Activated CD4-positive, alpha-beta T cell treated with anti-CD3 and anti-CD28 coated beads, Interleukin-2, amount 10 ng/mL, durations not matched to agents 7 days and 5 days (primary cell): Measurements from ENCODE around the gene ARNT2. TPM values are rescaled to one million over a fixed set of nuclear protein-coding genes. Genes with fewer than 3 reads are reported as not detected.

Experiments used
- CTCF ChIA-PET: fragments of 350-600 bp; sonication (Branson Sonifier 250); formaldehyde crosslinking; loops from one replicate; lab custom pipeline; 2021; ENCODE audit warnings: antibody characterized with exemption; lab: Charles Lee
- POLR2A ChIA-PET: fragments of 350-600 bp; sonication (Branson Sonifier 250); formaldehyde crosslinking; loops from one replicate; lab custom pipeline; 2021; ENCODE audit warnings: antibody characterized with exemption; lab: Charles Lee
- DNase-seq: peaks from one replicate; pipeline ENCODE4 v3.0.0-alpha.2; 2020
- H3K27ac Mint-ChIP-seq: one replicate; pipeline ENCODE4 v1.8.0; 2021; ENCODE audit warnings: mild to moderate bottlenecking, moderate library complexity, mixed read lengths
- H3K27me3 Mint-ChIP-seq: one replicate; pipeline ENCODE4 v1.8.0; 2021; ENCODE audit warnings: mixed read lengths
- H3K36me3 Mint-ChIP-seq: one replicate; pipeline ENCODE4 v1.8.0; 2021; ENCODE audit warnings: low read depth, mixed read lengths
- H3K4me1 Mint-ChIP-seq: one replicate; pipeline ENCODE4 v1.8.0; 2021; ENCODE audit warnings: mixed read lengths
- H3K4me3 Mint-ChIP-seq: one replicate; pipeline ENCODE4 v1.8.0; 2021; ENCODE audit warnings: mild to moderate bottlenecking, moderate library complexity, mixed read lengths
- H3K9me3 Mint-ChIP-seq: one replicate; pipeline ENCODE4 v1.8.0; 2021; ENCODE audit warnings: mixed read lengths
- total RNA-seq, 2 experiments: library from RNA; stranded (reverse); gene quantifications; one replicate each; pipeline ENCODE4 v1.2.3, GENCODE V29; 2021

ARNT2 gene
- total RNA-seq, 2 experiments from 2014 or later, result not detected

DNA sequence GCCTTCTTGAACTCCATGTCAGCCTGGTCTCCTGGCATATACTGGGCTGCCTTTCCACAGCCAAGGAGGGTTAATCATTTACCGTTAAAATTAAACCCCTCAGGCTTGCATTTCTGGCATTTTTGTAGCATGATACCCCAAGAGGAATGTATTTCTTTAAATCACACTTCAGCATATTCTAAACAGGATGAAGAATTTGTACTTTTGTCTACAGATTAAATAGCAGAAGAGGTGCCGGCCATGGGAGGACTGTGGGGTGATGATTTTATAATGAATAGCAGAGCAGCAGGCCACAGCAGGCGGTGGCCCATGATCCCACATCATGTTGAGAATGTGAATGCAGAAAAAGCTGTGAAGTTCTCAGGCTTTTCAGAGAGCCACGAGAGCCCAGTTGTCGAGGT is 90.2 kb downstream of the ARNT2 start:
- no peak for DNase-seq
- POLR2A ChIA-PET, result no interaction called here
- Mint-ChIP-seq H3K4me1 (no peaks in the 10 kb centered on the region), H3K36me3 (no peaks in the 10 kb centered on the region), H3K27me3 (no peaks in the 10 kb centered on the region), H3K4me3 (no peak overlapping the region), H3K9me3 (no peaks in the 10 kb centered on the region), H3K27ac (no peak overlapping the region)
- CTCF ChIA-PET, result no interaction called here

DNA sequence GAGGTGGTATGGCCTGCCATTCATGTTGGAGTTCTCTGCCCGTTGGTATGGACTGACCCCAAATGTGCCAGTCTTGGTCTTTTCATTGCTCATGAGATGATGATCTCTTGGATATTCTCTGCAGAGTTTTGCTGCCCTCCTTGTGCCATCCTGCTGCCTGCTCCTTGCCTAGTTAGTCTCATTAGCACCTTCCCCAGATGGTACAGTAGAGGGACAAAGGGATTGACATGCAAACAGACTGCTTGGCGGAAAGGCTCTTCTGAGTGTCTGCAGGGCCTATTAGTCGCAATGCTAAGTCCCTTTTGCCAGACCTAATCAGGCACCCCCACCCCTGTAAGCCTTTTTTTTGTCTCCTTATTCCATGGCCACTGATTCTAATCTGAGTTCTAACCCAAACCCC is 90.6 kb downstream of the ARNT2 start:
- POLR2A ChIA-PET, result no interaction called here
- no peak overlapping the region for H3K27ac Mint-ChIP-seq
- CTCF ChIA-PET, result no interaction called here
- no peaks in the 10 kb centered on the region for H3K4me1 Mint-ChIP-seq
- H3K9me3 Mint-ChIP-seq, result no peaks in the 10 kb centered on the region
- H3K36me3 Mint-ChIP-seq, result no peaks in the 10 kb centered on the region
- no peaks in the 10 kb centered on the region for H3K27me3 Mint-ChIP-seq
- no peak overlapping the region for H3K4me3 Mint-ChIP-seq
- DNase-seq, result no peak

- H3K4me3 Mint-ChIP-seq, result no peak overlapping the region
- no peaks in the 10 kb centered on the region for H3K27me3 Mint-ChIP-seq
- H3K36me3 Mint-ChIP-seq, result no peaks in the 10 kb centered on the region
- POLR2A ChIA-PET, result no interaction called here
- no peaks in the 10 kb centered on the region for H3K9me3 Mint-ChIP-seq
- H3K27ac Mint-ChIP-seq, result no peak overlapping the region
- DNase-seq, result no peak
- no peaks in the 10 kb centered on the region for H3K4me1 Mint-ChIP-seq
- CTCF ChIA-PET, result interaction anchor here (0.6 to 1.3 kb wide), 2 partner anchors 11 to 155 kb away, joined by 3 to 4 read pairs; no protein-coding TSS in a partner anchor
These were observed 91.3 kb downstream of the ARNT2 start for GRCh38 chr15:80495401-80495942.

DNA sequence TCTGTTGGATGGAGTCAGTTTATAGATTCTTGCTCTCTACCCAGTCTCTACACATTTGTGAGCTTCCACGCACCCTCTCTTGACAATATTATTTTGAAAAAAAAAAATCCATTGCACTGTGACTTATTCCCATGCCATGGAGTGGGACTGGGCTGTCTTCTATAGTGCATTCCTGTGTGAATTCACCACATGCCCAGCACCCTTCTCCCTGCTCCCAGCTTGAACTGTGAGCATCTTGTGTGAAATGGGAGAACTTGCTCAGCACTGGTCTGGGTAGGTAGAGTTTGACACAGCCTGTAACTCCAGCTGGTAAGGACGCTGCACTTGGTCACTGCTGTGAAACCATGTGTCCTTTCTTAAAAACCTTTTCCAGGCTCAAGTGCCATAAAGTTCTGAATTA is 91.9 kb downstream of the ARNT2 start:
- ChIA-PET CTCF (interaction anchor here (0.6 to 1.3 kb wide), 2 partner anchors 10 to 154 kb away, joined by 3 to 4 read pairs; no protein-coding TSS in a partner anchor), POLR2A (no interaction called here)
- Mint-ChIP-seq H3K27me3 (no peaks in the 10 kb centered on the region), H3K36me3 (no peaks in the 10 kb centered on the region), H3K4me1 (no peaks in the 10 kb centered on the region), H3K4me3 (no peak overlapping the region), H3K9me3 (no peaks in the 10 kb centered on the region), H3K27ac (no peak overlapping the region)
- DNase-seq, result no peak

- Mint-ChIP-seq H3K27ac (no peak overlapping the region), H3K9me3 (no peaks in the 10 kb centered on the region), H3K4me3 (no peak overlapping the region), H3K36me3 (no peaks in the 10 kb centered on the region), H3K4me1 (no peaks in the 10 kb centered on the region), H3K27me3 (no peaks in the 10 kb centered on the region)
- ChIA-PET POLR2A (no interaction called here), CTCF (no interaction called here)
- DNase-seq, result no peak
These were observed 93.0 kb downstream of the ARNT2 start for GRCh38 chr15:80497221-80497620.

GRCh38 chr15:80498652-80499051 is 94.5 kb downstream of the ARNT2 start:
- Mint-ChIP-seq H3K36me3 (no peaks in the 10 kb centered on the region), H3K27ac (no peak overlapping the region), H3K27me3 (no peaks in the 10 kb centered on the region), H3K4me1 (no peaks in the 10 kb centered on the region), H3K9me3 (no peaks in the 10 kb centered on the region), H3K4me3 (no peak overlapping the region)
- CTCF ChIA-PET, result interaction anchor here (1.1 kb wide), 1 partner anchor 195 kb away, joined by 3 read pairs; no protein-coding TSS in a partner anchor
- POLR2A ChIA-PET, result no interaction called here
- DNase-seq, result no peak

DNA sequence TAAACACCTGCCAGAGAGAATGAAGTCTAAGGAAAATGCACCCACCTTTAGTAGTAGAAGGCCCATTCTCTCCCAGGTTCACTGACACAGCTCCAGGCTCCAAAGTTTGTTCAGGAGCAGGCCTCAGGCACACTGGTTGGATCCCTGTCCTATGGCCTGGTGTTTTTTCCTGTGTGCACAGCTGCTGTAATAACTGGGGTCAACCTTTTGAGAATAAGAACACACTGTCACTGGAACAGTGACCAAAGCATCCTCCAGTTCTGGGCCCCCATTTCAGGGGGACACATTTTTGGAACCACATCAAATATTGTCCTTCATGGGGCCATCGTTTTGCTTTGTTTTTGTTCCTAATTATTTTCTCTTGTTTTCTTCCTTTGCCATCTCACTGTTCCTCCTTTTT is 95.8 kb downstream of the ARNT2 start:
- Mint-ChIP-seq H3K27ac (no peak overlapping the region), H3K9me3 (peaks cover 2% of the 10 kb centered on the region), H3K36me3 (no peaks in the 10 kb centered on the region), H3K27me3 (no peaks in the 10 kb centered on the region), H3K4me1 (no peaks in the 10 kb centered on the region), H3K4me3 (no peak overlapping the region)
- no peak for DNase-seq
- ChIA-PET CTCF (no interaction called here), POLR2A (no interaction called here)

DNA sequence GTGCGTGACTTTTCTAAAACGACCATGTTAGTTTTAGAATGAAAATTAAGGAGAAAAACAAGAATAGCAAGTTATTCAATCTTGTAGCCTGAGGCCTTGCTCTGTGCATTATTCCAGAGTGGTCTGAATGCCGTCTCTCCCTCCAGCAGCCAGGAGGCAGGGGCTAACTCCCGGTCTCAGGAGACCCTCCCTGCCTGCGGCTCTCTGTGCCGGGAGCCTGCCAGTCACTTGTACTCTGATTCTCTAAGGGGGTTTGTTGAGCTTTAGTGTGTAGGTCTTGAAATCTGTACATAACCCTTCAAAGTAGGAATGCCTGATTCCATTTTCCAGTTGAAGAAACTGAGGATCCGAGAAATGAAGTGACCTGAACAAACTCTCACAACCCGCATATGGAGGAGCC is 97.3 kb downstream of the ARNT2 start:
- CTCF ChIA-PET, result no interaction called here

DNA sequence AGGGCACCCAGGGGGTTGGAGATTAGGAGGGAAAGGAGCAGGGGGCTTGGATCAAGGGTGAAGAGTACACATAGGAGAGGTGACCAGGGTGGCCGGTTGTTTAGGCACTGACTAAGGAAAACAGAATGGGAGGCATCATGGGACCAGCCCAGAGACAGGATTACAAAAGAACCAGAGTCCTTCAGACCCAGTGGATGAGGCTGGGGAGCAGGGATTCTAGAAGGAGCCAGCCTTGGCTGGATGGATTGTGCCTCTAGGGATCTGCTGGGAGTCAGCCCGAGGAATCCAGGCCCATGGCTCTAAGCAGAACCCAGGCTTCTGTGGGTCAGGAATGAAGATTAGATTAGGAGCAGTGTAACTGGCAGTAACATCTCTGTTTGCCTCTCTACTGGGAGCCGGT is 98.6 kb downstream of the ARNT2 start:
- H3K36me3 Mint-ChIP-seq, result no peaks in the 10 kb centered on the region
- H3K27me3 Mint-ChIP-seq, result no peaks in the 10 kb centered on the region
- CTCF ChIA-PET, result no interaction called here
- no peaks in the 10 kb centered on the region for H3K4me1 Mint-ChIP-seq
- DNase-seq, result no peak
- no peak overlapping the region for H3K27ac Mint-ChIP-seq
- POLR2A ChIA-PET, result no interaction called here
- peaks cover 2% of the 10 kb centered on the region for H3K9me3 Mint-ChIP-seq
- no peak overlapping the region for H3K4me3 Mint-ChIP-seq

More for the DNA sequence above, 97.3 kb downstream of the ARNT2 start:
- Mint-ChIP-seq H3K36me3 (no peaks in the 10 kb centered on the region), H3K4me1 (no peaks in the 10 kb centered on the region), H3K9me3 (peaks cover 2% of the 10 kb centered on the region), H3K27ac (no peak overlapping the region), H3K27me3 (no peaks in the 10 kb centered on the region), H3K4me3 (no peak overlapping the region)
- DNase-seq, result no peak
- POLR2A ChIA-PET, result no interaction called here

- Mint-ChIP-seq H3K27me3 (no peaks in the 10 kb centered on the region), H3K36me3 (no peaks in the 10 kb centered on the region), H3K27ac (no peak overlapping the region), H3K4me3 (no peak overlapping the region), H3K4me1 (no peaks in the 10 kb centered on the region), H3K9me3 (peaks cover 2% of the 10 kb centered on the region)
- ChIA-PET POLR2A (no interaction called here), CTCF (no interaction called here)
- DNase-seq, result no peak
These were observed 99.3 kb downstream of the ARNT2 start for GRCh38 chr15:80503319-80503952.

GRCh38 chr15:80504931-80505330 is 100.7 kb downstream of the ARNT2 start:
- Mint-ChIP-seq H3K4me1 (no peaks in the 10 kb centered on the region), H3K36me3 (no peaks in the 10 kb centered on the region), H3K4me3 (no peak overlapping the region), H3K27me3 (peaks cover 6% of the 10 kb centered on the region), H3K9me3 (peaks cover 2% of the 10 kb centered on the region), H3K27ac (no peak overlapping the region)
- DNase-seq, result no peak
- POLR2A ChIA-PET, result interaction anchor here (0.6 kb wide), 1 partner anchor 1291 kb away, joined by 3 read pairs; no protein-coding TSS in a partner anchor
- CTCF ChIA-PET, result interaction anchor here (0.6 kb wide), 1 partner anchor 218 kb away, joined by 3 read pairs; no protein-coding TSS in a partner anchor

DNA sequence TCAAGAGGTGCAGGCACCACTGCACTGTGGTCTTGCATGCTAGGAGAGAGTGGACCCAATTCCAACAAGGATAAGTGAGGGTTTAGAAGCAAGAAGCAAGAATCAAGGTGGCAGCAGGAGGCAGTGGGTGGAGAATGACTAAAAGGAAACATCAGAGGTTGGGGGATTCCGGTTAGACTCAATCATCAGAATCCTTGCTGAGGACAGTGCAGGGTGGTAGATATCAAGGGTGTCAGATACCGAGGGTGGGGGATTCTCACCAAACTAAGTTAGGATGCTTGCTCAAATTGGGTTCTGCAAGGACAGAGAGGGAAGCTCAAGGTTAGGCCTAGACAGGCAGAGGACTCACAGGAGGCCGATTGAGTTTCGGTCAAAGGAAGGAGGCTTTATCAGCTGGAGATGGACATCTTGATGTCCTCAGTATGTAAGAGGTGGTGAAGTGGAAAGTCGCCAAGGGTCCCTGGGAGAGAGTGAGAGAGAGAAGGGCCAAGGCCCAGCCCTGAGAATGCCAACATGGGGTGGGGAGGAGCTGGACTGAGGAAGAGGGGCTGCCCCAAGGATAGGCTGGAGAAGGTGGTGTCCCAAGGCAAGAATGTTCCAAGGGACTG is 102.2 kb downstream of the ARNT2 start:
- Mint-ChIP-seq H3K4me1 (no peaks in the 10 kb centered on the region), H3K4me3 (no peak overlapping the region), H3K27me3 (peaks cover 8% of the 10 kb centered on the region), H3K27ac (no peak overlapping the region), H3K9me3 (peaks cover 2% of the 10 kb centered on the region), H3K36me3 (no peaks in the 10 kb centered on the region)
- CTCF ChIA-PET, result interaction anchor here (1.2 kb wide), 1 partner anchor 11 kb away, joined by 4 read pairs; no protein-coding TSS in a partner anchor
- DNase-seq, result no peak
- POLR2A ChIA-PET, result no interaction called here

GRCh38 chr15:80507131-80507530 is 102.9 kb downstream of the ARNT2 start:
- no peaks in the 10 kb centered on the region for H3K36me3 Mint-ChIP-seq
- ChIA-PET CTCF (interaction anchor here (1.2 kb wide), 1 partner anchor 11 kb away, joined by 4 read pairs; no protein-coding TSS in a partner anchor), POLR2A (no interaction called here)
- no peak overlapping the region for H3K27ac Mint-ChIP-seq
- H3K9me3 Mint-ChIP-seq, result peaks cover 2% of the 10 kb centered on the region
- no peak overlapping the region for H3K4me3 Mint-ChIP-seq
- no peaks in the 10 kb centered on the region for H3K4me1 Mint-ChIP-seq
- DNase-seq, result no peak
- peaks cover 8% of the 10 kb centered on the region for H3K27me3 Mint-ChIP-seq
